ENCODE results near the gene WWP2. TPM values are rescaled to one million over a fixed set of nuclear protein-coding genes. Genes with fewer than 3 reads are reported as not detected.
"Not testable (repeated sequence)": the region's sequence is repeated elsewhere in the genome, so short reads cannot be mapped to it uniquely, and the experiment has no call there.

The WWP2 gene
- total RNA-seq, 2 donors from 2014 or later, result 19.4 to 19.5 TPM

GRCh38 chr16:69932228-69932627 is 170.1 kb downstream of the WWP2 start:
- intact Hi-C loops (cut with DNase I), result loop anchor here in 1 of 2 donors (5.0 kb wide), 1 partner anchor 135 kb away; no protein-coding TSS in a partner anchor
- DNase-seq (no peak), ATAC-seq (no peak)

- intact Hi-C loops (cut with DNase I), result loop anchor here in 1 of 2 donors (5.0 kb wide), 1 partner anchor 136 kb away; no protein-coding TSS in a partner anchor
- ATAC-seq, result no peak
- DNase-seq, result no peak
Observed at GRCh38 chr16:69932691-69933392, 170.7 kb downstream of the WWP2 start.

GRCh38 chr16:69934044-69934443 is 171.9 kb downstream of the WWP2 start:
- intact Hi-C loops (cut with DNase I), result loop anchor here in 1 of 2 donors (5.0 kb wide), 1 partner anchor 137 kb away; no protein-coding TSS in a partner anchor
- DNase-seq (no peak), ATAC-seq (no peak)

- no peak for DNase-seq
- intact Hi-C loops (cut with DNase I), result loop anchor here in 1 of 2 donors (5.0 kb wide), 1 partner anchor 137 kb away; no protein-coding TSS in a partner anchor
- no peak for ATAC-seq
Observed at GRCh38 chr16:69934751-69935150, 172.6 kb downstream of the WWP2 start.

- intact Hi-C loops (cut with DNase I), result no loop called here
- no peak for ATAC-seq
- no peak for DNase-seq
Observed at GRCh38 chr16:69935278-69935711, 173.2 kb downstream of the WWP2 start.

- ATAC-seq (no peak), DNase-seq (no peak)
- intact Hi-C loops (cut with DNase I), result no loop called here
Observed at GRCh38 chr16:69935740-69936139, 173.6 kb downstream of the WWP2 start.

GRCh38 chr16:69936252-69936651 is 174.1 kb downstream of the WWP2 start:
- intact Hi-C loops (cut with DNase I), result no loop called here
- DNase-seq, result no peak
- no peak for ATAC-seq

GRCh38 chr16:69936751-69937211 is 174.6 kb downstream of the WWP2 start:
- intact Hi-C loops (cut with DNase I), result no loop called here
- DNase-seq, result no peak
- ATAC-seq, result no peak

GRCh38 chr16:69937465-69937951 is 175.4 kb downstream of the WWP2 start:
- no peak for ATAC-seq
- intact Hi-C loops (cut with DNase I), result no loop called here
- DNase-seq, result no peak

GRCh38 chr16:69938981-69939820 is 177.1 kb downstream of the WWP2 start:
- ATAC-seq (no peak), DNase-seq (no peak)
- intact Hi-C loops (cut with DNase I), result no loop called here

GRCh38 chr16:69939821-69940585 is 177.9 kb downstream of the WWP2 start:
- DNase-seq (no peak), ATAC-seq (no peak)
- intact Hi-C loops (cut with DNase I), result no loop called here

GRCh38 chr16:69940676-69941075 is 178.5 kb downstream of the WWP2 start:
- intact Hi-C loops (cut with DNase I), result no loop called here
- ATAC-seq (no peak), DNase-seq (no peak)

- intact Hi-C loops (cut with DNase I), result no loop called here
- DNase-seq, result no peak
- ATAC-seq, result peak in 1 of 2 donors; percentile 64
Observed at GRCh38 chr16:69941251-69942098, 179.3 kb downstream of the WWP2 start.

GRCh38 chr16:69942099-69942491 is 180.0 kb downstream of the WWP2 start:
- intact Hi-C loops (cut with DNase I), result no loop called here
- DNase-seq (no peak), ATAC-seq (peak in 1 of 2 donors; percentile 28)

GRCh38 chr16:69942627-69943170 is 180.6 kb downstream of the WWP2 start:
- DNase-seq (no peak), ATAC-seq (no peak)
- intact Hi-C loops (cut with DNase I), result no loop called here

- intact Hi-C loops (cut with DNase I); ATAC-seq; DNase-seq: not testable (repeated sequence)
Observed at GRCh38 chr16:69943241-69944036, 181.3 kb downstream of the WWP2 start.

- DNase-seq; intact Hi-C loops (cut with DNase I); ATAC-seq: not testable (repeated sequence)
Observed at GRCh38 chr16:69950411-69950810, 188.3 kb downstream of the WWP2 start.
